OCI-LY1 (cell line): ENCODE data around the gene TCEANC.

Source experiments
- H2AFZ ChIP-seq: fragments of 200-600 bp; sonication (generic), shearing (Covaris generic); 2 replicates; pipeline ENCODE4 v1.6.0; 2014; ENCODE audit warnings: antibody characterized with exemption, mild to moderate bottlenecking, low read length
- H3F3A ChIP-seq: fragments of 200-600 bp; sonication (generic), shearing (Covaris generic); 2 replicates; pipeline ENCODE4 v1.6.0; 2014; ENCODE audit warnings: mild to moderate bottlenecking, antibody characterized with exemption, low read length, moderate library complexity; ENCODE audit not compliant: insufficient read depth
- H3K27ac ChIP-seq: fragments of 200-600 bp; sonication (generic); 2 replicates; pipeline ENCODE4 v1.5.1; 2014; ENCODE audit warnings: low read length, mixed run types, mild to moderate bottlenecking, low read depth; ENCODE audit not compliant: poor library complexity, severe bottlenecking
- H3K27me3 ChIP-seq: fragments of 200-600 bp; sonication (generic); 2 replicates; pipeline ENCODE4 v1.6.0; 2014; ENCODE audit warnings: antibody characterized with exemption, mild to moderate bottlenecking, low read length, moderate library complexity; ENCODE audit not compliant: insufficient read depth
- H3K36me3 ChIP-seq: fragments of 200-600 bp; sonication (generic); 2 replicates; pipeline ENCODE4 v1.6.1; 2014; ENCODE audit warnings: mild to moderate bottlenecking, antibody characterized with exemption, low read length, moderate library complexity, mixed read lengths; ENCODE audit not compliant: insufficient read depth
- H3K4me1 ChIP-seq: fragments of 200-600 bp; sonication (generic); 2 replicates; pipeline ENCODE4 v1.5.1; 2014; ENCODE audit warnings: mild to moderate bottlenecking, low read length, moderate library complexity; ENCODE audit not compliant: insufficient read depth, severe bottlenecking
- H3K4me2 ChIP-seq: fragments of 200-600 bp; sonication (generic), shearing (Covaris generic); 2 replicates; pipeline ENCODE4 v1.6.1; 2014; ENCODE audit warnings: low read length
- H3K4me3 ChIP-seq: fragments of 200-600 bp; sonication (generic); 2 replicates; pipeline ENCODE4 v1.5.1; 2014; ENCODE audit warnings: low read length, low read depth, mild to moderate bottlenecking, mixed read lengths; ENCODE audit not compliant: poor library complexity, severe bottlenecking
- H3K79me2 ChIP-seq: fragments of 200-600 bp; shearing (Covaris generic); 2 replicates; pipeline ENCODE4 v1.6.1; 2016; ENCODE audit warnings: mixed run types, low read length, mixed read lengths; ENCODE audit not compliant: insufficient read depth
- H3K9ac ChIP-seq: fragments of 200-600 bp; sonication (generic), shearing (Covaris generic); 2 replicates; pipeline ENCODE4 v1.6.1; 2014; ENCODE audit warnings: mild to moderate bottlenecking, low read length, mixed read lengths
- H3K9me2 ChIP-seq: fragments of 200-600 bp; sonication (generic), shearing (Covaris generic); 2 replicates; pipeline ENCODE4 v1.6.1; 2014; ENCODE audit warnings: low read depth, mild to moderate bottlenecking, low read length, mixed read lengths
- H3K9me3 ChIP-seq: fragments of 200-600 bp; shearing (Covaris generic); 2 replicates; pipeline ENCODE4 v1.6.1; 2014; ENCODE audit warnings: low read length, mixed read lengths
- H4K20me1 ChIP-seq: fragments of 200-600 bp; sonication (generic), shearing (Covaris generic); 2 replicates; pipeline ENCODE4 v1.6.0; 2016; ENCODE audit warnings: mild to moderate bottlenecking, low read length; ENCODE audit not compliant: insufficient read depth
- EZH2 ChIP-seq: fragments of 200-600 bp; sonication (generic), shearing (Covaris generic); IDR thresholded peaks from 2 replicates; pipeline ENCODE4 v1.8.0; 2017; ENCODE audit warnings: borderline replicate concordance, mixed run types, mild to moderate bottlenecking, antibody characterized with exemption, low read length, moderate library complexity, mixed read lengths
- TF ChIP-seq, protein P1 (sequence below): fragments of 200-600 bp; sonication (generic), shearing (Covaris generic); IDR thresholded peaks from 2 replicates; pipeline ENCODE4 v1.5.1; 2017; ENCODE audit warnings: mild to moderate bottlenecking, antibody characterized with exemption, low read length, moderate library complexity, mixed read lengths

The TCEANC gene

DNA sequence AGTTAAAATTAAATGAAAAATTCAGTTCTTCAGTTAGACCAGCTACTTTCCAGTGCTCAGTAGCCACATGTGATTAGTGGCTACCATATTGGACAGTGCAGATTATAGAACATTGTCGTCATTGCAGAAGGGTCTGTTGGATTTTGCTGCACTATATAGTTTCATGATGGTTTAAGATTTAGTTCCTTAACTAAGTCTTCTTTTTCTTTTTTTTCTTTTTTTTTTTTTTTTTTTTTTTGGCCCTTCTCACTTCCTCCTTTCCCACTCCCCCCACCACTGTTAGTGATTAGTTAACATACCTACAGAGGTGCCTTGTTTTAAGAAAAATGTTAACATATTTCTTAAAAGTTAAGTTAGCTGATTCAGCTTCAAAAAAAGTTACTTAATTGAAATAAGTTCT lies 45.0 kb downstream of the TCEANC start:
- Histone ChIP-seq H3K36me3 (no peaks in the 10 kb centered on the region; the same call in 1 of the 2 replicates), H3F3A (no peaks in the 10 kb centered on the region), H3K9me2 (no peaks in the 10 kb centered on the region), H3K79me2 (peaks cover 68% of the 10 kb centered on the region), H3K4me1 (peaks cover 57% of the 10 kb centered on the region), H3K4me3 (no peak overlapping the region), H3K27ac (peak overlapping the region; percentile 43), H2AFZ (no peak overlapping the region), H4K20me1 (no peaks in the 10 kb centered on the region), H3K27me3 (no peaks in the 10 kb centered on the region), H3K9me3 (no peaks in the 10 kb centered on the region), H3K4me2 (peak overlapping the region; percentile 19; the same call in 1 of the 2 replicates), H3K9ac (no peak overlapping the region)
- TF ChIP-seq, protein P1, sequence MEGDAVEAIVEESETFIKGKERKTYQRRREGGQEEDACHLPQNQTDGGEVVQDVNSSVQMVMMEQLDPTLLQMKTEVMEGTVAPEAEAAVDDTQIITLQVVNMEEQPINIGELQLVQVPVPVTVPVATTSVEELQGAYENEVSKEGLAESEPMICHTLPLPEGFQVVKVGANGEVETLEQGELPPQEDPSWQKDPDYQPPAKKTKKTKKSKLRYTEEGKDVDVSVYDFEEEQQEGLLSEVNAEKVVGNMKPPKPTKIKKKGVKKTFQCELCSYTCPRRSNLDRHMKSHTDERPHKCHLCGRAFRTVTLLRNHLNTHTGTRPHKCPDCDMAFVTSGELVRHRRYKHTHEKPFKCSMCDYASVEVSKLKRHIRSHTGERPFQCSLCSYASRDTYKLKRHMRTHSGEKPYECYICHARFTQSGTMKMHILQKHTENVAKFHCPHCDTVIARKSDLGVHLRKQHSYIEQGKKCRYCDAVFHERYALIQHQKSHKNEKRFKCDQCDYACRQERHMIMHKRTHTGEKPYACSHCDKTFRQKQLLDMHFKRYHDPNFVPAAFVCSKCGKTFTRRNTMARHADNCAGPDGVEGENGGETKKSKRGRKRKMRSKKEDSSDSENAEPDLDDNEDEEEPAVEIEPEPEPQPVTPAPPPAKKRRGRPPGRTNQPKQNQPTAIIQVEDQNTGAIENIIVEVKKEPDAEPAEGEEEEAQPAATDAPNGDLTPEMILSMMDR: no peak
- TF ChIP-seq EZH2: no peak

DNA sequence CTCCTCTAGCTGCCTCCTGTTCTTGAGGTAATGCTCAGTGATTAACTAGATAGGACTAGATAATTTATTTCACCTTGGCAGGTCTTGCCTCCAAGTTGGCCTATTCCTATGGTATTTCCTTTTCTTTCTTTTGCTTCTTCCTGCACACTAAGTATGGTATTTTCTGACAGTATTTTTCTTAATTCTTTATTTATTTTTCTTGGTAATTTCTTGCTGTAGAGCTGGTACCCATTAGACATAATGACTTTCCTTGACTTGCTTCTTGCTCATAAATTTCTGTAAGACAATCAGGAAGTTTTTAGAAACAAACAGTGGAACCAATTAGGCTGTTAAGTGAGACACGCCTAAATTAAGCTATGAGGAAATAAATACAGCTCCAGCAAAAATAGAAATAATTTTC lies 45.5 kb downstream of the TCEANC start:
- Histone ChIP-seq H3K27ac (no peak overlapping the region), H3K79me2 (peaks cover 68% of the 10 kb centered on the region), H3F3A (no peaks in the 10 kb centered on the region), H3K36me3 (no peaks in the 10 kb centered on the region; the same call in 1 of the 2 replicates), H2AFZ (no peak overlapping the region), H3K27me3 (no peaks in the 10 kb centered on the region), H3K9ac (no peak overlapping the region), H3K4me3 (no peak overlapping the region), H3K4me2 (no peak overlapping the region), H3K4me1 (peaks cover 57% of the 10 kb centered on the region), H3K9me2 (no peaks in the 10 kb centered on the region), H3K9me3 (no peaks in the 10 kb centered on the region), H4K20me1 (no peaks in the 10 kb centered on the region)
- TF ChIP-seq, protein P1: no peak
- no peak for TF ChIP-seq EZH2

DNA sequence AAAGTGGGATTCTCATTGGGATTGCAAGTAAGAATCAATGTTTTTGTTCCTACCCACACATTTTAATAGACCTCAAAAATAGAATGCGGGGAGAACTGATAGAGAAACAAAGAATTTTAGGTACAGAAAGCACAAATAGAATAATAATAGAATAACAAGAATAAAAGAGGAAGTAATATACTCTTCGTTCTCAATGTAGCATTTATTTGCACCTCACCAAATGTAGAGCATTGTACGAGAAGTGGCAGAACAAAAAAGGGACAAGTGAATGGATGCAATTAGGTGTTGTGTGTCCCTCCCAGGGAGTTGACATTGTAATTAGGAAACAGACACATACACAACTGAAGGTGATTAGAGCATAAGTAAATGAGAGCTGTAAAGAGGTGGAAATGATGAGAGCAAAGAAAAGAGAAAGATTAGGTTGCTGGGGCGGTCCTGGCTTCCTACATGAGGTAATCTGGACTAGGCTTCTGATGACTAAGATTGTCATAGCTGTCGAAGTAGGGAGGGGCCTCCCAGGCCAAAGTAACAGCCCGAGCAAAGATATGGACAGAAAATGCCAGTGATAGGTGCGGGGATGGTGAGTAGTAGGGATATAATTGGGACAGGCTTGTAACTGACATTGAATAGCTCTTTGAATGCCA lies 46.4 kb downstream of the TCEANC start:
- no peak overlapping the region for H2AFZ ChIP-seq
- H3K36me3 ChIP-seq: no peaks in the 10 kb centered on the region; the same call in 1 of the 2 replicates
- peaks cover 56% of the 10 kb centered on the region for H3K4me1 ChIP-seq
- H3F3A ChIP-seq: no peaks in the 10 kb centered on the region
- no peaks in the 10 kb centered on the region for H4K20me1 ChIP-seq
- no peak overlapping the region for H3K9ac ChIP-seq
- H3K4me3 ChIP-seq: no peak overlapping the region
- H3K79me2 ChIP-seq: peaks cover 68% of the 10 kb centered on the region
- no peaks in the 10 kb centered on the region for H3K9me2 ChIP-seq
- no peaks in the 10 kb centered on the region for H3K27me3 ChIP-seq
- TF ChIP-seq EZH2: no peak
- TF ChIP-seq, protein P1: no peak
- H3K9me3 ChIP-seq: no peaks in the 10 kb centered on the region
- no peak overlapping the region for H3K27ac ChIP-seq
- no peak overlapping the region for H3K4me2 ChIP-seq
